Measurements from ENCODE around the gene PDLIM4. TPM values are rescaled to one million over a fixed set of nuclear protein-coding genes. Genes with fewer than 3 reads are reported as not detected.

PDLIM4 gene
- total and polyA plus RNA-seq, 2 experiments from 2014 or later, result 25.2 to 31.8 TPM

DNA sequence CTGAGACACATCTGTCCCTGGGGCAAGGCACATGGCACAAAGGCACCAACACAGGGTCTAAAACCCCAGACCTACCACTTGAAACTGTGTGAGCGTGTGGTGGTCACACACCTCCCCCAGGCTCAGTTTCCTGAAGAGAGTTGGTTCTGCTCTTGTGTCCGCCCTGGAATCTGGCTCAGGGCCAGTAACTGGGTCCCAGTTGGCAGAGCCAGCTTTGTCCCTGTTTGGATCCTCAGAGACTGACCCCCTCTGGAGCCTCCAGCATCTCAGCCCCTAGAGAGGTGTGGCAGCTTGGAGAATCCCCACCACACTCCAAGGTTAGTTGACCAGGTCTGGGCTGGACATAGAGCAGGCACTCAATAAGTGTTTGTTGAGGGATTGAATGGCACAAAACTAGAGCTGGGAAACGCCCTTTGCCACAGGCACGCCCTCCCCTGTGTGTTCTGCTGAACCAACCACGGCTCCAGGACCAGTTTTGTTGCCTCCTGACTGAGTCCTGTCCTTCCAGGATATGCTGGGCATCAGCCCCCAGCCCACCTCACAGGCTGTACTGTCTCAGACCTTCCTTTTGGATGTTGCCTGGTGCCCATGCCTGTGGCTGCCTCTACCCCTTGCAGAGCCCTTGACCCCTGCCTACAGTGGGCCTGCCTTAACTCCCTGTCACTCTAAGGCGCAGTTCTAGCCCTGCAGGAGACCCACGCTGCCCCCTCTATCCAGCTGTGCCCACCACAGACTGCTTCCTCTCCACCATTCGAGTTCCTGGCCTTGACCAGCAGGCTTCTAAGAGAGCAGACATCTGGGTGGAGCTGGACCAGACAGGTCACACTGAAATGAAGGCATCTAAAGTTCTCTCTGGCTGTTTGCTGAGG is 3.8 kb upstream of the PDLIM4 start (continued):
- TF ChIP-seq, protein P1, sequence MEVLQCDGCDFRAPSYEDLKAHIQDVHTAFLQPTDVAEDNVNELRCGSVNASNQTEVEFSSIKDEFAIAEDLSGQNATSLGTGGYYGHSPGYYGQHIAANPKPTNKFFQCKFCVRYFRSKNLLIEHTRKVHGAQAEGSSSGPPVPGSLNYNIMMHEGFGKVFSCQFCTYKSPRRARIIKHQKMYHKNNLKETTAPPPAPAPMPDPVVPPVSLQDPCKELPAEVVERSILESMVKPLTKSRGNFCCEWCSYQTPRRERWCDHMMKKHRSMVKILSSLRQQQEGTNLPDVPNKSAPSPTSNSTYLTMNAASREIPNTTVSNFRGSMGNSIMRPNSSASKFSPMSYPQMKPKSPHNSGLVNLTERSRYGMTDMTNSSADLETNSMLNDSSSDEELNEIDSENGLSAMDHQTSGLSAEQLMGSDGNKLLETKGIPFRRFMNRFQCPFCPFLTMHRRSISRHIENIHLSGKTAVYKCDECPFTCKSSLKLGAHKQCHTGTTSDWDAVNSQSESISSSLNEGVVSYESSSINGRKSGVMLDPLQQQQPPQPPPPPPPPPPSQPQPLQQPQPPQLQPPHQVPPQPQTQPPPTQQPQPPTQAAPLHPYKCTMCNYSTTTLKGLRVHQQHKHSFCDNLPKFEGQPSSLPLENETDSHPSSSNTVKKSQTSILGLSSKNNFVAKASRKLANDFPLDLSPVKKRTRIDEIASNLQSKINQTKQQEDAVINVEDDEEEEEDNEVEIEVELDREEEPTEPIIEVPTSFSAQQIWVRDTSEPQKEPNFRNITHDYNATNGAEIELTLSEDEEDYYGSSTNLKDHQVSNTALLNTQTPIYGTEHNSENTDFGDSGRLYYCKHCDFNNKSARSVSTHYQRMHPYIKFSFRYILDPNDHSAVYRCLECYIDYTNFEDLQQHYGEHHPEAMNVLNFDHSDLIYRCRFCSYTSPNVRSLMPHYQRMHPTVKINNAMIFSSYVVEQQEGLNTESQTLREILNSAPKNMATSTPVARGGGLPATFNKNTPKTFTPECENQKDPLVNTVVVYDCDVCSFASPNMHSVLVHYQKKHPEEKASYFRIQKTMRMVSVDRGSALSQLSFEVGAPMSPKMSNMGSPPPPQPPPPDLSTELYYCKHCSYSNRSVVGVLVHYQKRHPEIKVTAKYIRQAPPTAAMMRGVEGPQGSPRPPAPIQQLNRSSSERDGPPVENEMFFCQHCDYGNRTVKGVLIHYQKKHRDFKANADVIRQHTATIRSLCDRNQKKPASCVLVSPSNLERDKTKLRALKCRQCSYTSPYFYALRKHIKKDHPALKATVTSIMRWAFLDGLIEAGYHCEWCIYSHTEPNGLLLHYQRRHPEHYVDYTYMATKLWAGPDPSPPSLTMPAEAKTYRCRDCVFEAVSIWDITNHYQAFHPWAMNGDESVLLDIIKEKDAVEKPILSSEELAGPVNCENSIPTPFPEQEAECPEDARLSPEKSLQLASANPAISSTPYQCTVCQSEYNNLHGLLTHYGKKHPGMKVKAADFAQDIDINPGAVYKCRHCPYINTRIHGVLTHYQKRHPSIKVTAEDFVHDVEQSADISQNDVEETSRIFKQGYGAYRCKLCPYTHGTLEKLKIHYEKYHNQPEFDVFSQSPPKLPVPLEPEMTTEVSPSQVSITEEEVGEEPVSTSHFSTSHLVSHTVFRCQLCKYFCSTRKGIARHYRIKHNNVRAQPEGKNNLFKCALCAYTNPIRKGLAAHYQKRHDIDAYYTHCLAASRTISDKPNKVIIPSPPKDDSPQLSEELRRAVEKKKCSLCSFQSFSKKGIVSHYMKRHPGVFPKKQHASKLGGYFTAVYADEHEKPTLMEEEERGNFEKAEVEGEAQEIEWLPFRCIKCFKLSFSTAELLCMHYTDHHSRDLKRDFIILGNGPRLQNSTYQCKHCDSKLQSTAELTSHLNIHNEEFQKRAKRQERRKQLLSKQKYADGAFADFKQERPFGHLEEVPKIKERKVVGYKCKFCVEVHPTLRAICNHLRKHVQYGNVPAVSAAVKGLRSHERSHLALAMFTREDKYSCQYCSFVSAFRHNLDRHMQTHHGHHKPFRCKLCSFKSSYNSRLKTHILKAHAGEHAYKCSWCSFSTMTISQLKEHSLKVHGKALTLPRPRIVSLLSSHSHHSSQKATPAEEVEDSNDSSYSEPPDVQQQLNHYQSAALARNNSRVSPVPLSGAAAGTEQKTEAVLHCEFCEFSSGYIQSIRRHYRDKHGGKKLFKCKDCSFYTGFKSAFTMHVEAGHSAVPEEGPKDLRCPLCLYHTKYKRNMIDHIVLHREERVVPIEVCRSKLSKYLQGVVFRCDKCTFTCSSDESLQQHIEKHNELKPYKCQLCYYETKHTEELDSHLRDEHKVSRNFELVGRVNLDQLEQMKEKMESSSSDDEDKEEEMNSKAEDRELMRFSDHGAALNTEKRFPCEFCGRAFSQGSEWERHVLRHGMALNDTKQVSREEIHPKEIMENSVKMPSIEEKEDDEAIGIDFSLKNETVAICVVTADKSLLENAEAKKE (CRISPR knock-in tag; IDR thresholded peaks at IDR 0.05), result no peak

DNA sequence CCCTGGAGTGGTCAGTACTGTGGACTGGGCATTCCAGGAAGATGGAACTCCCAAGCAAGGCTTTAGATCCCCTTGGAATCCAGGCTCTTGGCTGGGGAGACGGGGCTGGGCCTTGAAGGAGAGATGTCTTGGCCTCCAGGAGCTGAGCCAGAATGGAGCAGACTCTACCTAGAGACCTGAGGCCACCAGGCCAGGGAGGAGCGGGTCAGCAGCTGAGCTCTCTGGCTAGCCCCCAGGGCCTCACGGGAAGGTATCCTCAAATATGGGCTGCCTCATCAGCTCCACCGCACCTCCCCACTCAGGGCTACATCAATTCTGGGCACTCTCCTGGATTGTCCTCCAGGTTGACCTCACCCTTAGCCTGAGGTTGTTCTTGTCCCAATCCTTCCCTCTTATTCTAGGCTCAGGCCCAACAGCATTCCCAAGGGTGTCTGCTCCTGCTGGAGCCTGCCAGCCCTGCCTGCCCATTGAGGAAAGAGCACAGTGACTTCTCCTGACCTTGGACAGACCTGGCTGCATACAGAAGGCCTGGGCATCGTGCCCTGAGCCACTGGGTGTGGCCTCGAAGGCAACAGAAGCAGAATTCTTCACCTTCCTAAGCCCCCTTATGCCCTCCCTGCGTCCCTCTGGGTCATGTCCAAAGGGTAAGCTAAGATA is 3.0 kb upstream of the PDLIM4 start:
- Histone ChIP-seq H2AFZ (no peak overlapping the region), H3K4me3 (no peak overlapping the region), H3K79me2 (replicated peaks; ENCODE audit: insufficient read depth) (no peaks in the 10 kb centered on the region), H3K4me1 (ENCODE audit: insufficient read depth) (peaks cover 20% of the 10 kb centered on the region), H4K20me1 (replicated peaks; ENCODE audit: insufficient read depth) (no peaks in the 10 kb centered on the region), H3K27ac (ENCODE audit: low read depth) (no peak overlapping the region), H3K36me3 (ENCODE audit: insufficient read depth) (no peaks in the 10 kb centered on the region), H3K9me2 (ENCODE audit: insufficient read depth) (no peaks in the 10 kb centered on the region), H3F3A (replicated peaks; ENCODE audit: low read depth) (0 out of 2 replicates have a peak, but pooled peaks cover 3% of the 10 kb centered on the region), H3K27me3 (ENCODE audit: insufficient read depth) (peaks cover 11% of the 10 kb centered on the region), H3K4me2 (no peak overlapping the region)
- no peak for DNase-seq (ENCODE audit: low spot score)
- TF ChIP-seq, protein P1 (CRISPR knock-in tag; IDR thresholded peaks at IDR 0.05), result no peak
- TF ChIP-seq EZH2phosphoT487 (IDR thresholded peaks at IDR 0.05; ENCODE audit: unreplicated experiment) (no peak), POLR2AphosphoS5 (IDR thresholded peaks at IDR 0.05; ENCODE audit: low read depth) (no peak), ZNF114 (CRISPR knock-in tag; IDR thresholded peaks at IDR 0.05) (no peak)
- Mint-ChIP-seq H3K9me3 (no peaks in the 10 kb centered on the region), H3K4me1 (peaks cover 22% of the 10 kb centered on the region), H3K4me3 (no peak overlapping the region), H3K27ac (no peak overlapping the region), H3K27me3 (ENCODE audit: insufficient read depth, low read depth, poor library complexity) (peaks cover 15% of the 10 kb centered on the region), H3K36me3 (ENCODE audit: low read depth) (no peaks in the 10 kb centered on the region)
- ATAC-seq, result no peak

Measured in GM23338 (cell line).